Stomach smooth muscle (tissue), 2 donors: Measurements from ENCODE around the gene MALRD1.

ENCODE experiments used
- H3K27ac ChIP-seq: one replicate; pipeline ENCODE4 v1.7.0; 2013; ENCODE audit warnings: mild to moderate bottlenecking, low read length, inconsistent platforms
- H3K27me3 ChIP-seq, 2 donors: one replicate each; pipeline ENCODE4 v1.7.0; 2013; ENCODE audit warnings: low read length in 2 of 2; ENCODE audit not compliant: insufficient read depth in 2 of 2, control insufficient read depth in 1 of 2
- H3K36me3 ChIP-seq, 2 donors: one replicate each; pipeline ENCODE4 v1.7.0; 2013; ENCODE audit warnings: low read length in 2 of 2; ENCODE audit not compliant: control insufficient read depth in 2 of 2, insufficient read depth in 2 of 2
- H3K4me1 ChIP-seq: one replicate; pipeline ENCODE4 v1.7.0; 2013; ENCODE audit warnings: low read length; ENCODE audit not compliant: control insufficient read depth, insufficient read depth
- H3K4me3 ChIP-seq, 2 donors: one replicate each; pipeline ENCODE4 v1.7.0; 2013; ENCODE audit warnings: low read length in 2 of 2
- H3K9ac ChIP-seq, 2 donors: one replicate each; pipeline ENCODE4 v1.7.0; 2013; ENCODE audit warnings: low read length in 2 of 2, mild to moderate bottlenecking in 1 of 2
- H3K9me3 ChIP-seq, 2 donors: one replicate each; pipeline ENCODE4 v1.7.0; 2013; ENCODE audit warnings: low read length in 2 of 2; ENCODE audit not compliant: control insufficient read depth in 2 of 2
- donor health status: healthy.
- donor health status: Pancreatic carcinoma.

MALRD1 gene

DNA sequence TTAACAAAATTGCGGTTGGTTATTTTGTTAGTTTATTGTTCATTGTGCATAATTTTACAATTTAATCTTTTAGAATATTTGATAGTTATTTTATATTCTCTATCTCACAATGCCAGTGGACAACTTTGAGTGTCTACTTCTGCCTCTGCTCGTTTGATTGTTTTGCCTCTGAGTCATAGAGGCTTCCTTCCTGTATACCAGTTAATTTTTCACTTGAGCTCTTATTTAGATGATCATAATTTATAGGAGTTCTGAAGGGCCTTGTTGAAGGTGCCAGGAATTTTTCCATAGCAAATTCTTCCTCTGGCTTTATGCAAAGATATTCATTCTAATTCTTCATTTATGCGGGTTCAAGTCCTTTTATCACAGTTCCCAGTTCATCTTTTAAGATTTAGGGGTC, 5.2 kb upstream of the MALRD1 start:
- Histone ChIP-seq H3K27me3 (no peaks in the 10 kb centered on the region), H3K27ac (no peak overlapping the region), H3K4me3 (no peak overlapping the region), H3K9me3 (no peaks in the 10 kb centered on the region), H3K36me3 (no peaks in the 10 kb centered on the region), H3K9ac (no peak overlapping the region), H3K4me1 (no peaks in the 10 kb centered on the region)

DNA sequence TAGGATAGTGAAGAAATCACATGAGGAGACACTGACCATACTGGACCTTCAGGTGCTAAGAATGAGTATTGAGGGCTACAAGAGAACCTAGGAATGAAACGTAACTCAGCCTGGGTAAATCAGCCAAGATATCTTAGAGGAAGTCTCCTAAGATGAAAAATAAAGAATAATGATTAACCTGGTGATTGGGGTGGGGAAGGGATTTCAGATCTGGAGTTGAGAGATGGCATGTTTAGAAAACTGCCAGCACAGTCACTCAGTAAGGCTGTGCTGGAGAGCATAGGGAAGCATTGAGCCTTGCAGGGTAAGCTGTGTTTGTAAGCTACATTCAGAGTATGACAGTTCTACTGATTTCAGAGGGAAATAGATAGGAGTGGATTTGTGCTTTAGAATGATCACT, 1.9 kb upstream of the MALRD1 start:
- no peak overlapping the region for H3K27ac ChIP-seq
- no peak overlapping the region for H3K9ac ChIP-seq
- H3K4me1 ChIP-seq = no peaks in the 10 kb centered on the region
- no peaks in the 10 kb centered on the region for H3K9me3 ChIP-seq
- H3K27me3 ChIP-seq = no peaks in the 10 kb centered on the region
- H3K36me3 ChIP-seq = no peaks in the 10 kb centered on the region
- no peak overlapping the region for H3K4me3 ChIP-seq

DNA sequence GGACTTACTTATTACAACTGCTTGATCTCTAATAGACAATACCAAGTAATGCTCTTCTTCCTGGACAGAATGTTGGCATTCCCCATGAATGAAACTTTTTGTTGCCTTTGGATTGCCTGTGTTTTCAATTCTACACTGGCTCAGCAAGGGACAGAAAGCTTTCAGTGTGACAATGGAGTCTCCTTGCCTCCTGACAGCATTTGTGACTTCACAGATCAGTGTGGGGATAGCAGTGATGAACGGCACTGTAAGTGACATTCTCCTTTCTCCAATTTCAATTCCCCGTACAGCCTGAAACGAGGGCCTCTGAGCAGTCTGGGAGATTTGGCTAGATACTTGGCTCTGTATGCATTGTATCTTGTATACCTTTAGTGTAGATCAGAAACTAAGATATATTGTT, 290 bp downstream of the MALRD1 start:
- Histone ChIP-seq H3K4me3 (no peak overlapping the region), H3K36me3 (no peaks in the 10 kb centered on the region), H3K27ac (no peak overlapping the region), H3K4me1 (no peaks in the 10 kb centered on the region), H3K9me3 (no peaks in the 10 kb centered on the region), H3K27me3 (no peaks in the 10 kb centered on the region), H3K9ac (no peak overlapping the region)

DNA sequence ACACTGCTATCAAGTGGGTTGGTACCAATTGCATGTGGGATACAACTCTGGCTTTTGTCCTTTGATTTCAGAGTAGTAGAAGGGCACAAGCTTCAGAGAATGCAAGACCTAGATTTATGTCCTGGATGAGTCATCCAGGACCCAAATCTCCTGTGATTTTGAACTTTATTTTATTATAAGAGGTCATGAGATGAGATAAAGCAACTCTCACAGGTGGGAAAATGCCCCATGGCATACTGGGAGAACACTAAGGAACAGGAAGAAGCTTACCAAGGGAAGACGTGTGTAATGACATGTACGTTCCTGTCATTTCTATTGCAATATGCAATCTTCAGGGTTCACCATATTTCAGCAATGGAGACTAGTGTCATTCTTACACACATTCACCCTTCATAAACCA, 966 bp downstream of the MALRD1 start:
- Histone ChIP-seq H3K4me3 (no peak overlapping the region), H3K36me3 (no peaks in the 10 kb centered on the region), H3K4me1 (no peaks in the 10 kb centered on the region), H3K9me3 (no peaks in the 10 kb centered on the region), H3K27ac (no peak overlapping the region), H3K9ac (no peak overlapping the region), H3K27me3 (no peaks in the 10 kb centered on the region)

DNA sequence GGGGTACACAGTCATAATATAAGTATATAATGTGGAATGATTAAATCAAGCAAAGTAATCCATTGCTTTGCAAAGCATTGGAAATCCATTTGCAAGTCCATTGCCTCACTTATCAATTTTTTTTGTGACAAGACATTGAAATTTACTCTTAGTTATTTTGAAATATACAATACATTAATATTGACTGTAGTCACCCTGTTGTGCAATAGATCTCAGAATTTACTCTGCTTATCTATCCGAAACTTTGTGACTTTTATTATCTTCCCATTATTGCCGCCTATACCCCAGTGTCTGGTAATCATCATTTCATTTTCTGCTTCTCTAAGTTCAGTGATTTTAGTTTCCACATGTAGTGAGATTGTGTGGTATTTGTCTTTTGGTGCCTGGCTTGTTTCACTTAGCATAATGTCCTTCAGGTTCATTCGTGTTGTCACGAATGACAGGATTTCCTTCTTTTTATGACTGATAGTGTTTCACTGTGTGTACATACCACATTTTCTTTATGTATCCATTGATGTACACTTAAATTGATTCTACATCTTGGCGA, 5.8 kb downstream of the MALRD1 start:
- no peaks in the 10 kb centered on the region for H3K9me3 ChIP-seq
- no peak overlapping the region for H3K27ac ChIP-seq
- H3K36me3 ChIP-seq = no peaks in the 10 kb centered on the region
- H3K4me3 ChIP-seq = no peak overlapping the region
- no peaks in the 10 kb centered on the region for H3K27me3 ChIP-seq
- no peak overlapping the region for H3K9ac ChIP-seq
- no peaks in the 10 kb centered on the region for H3K4me1 ChIP-seq

DNA sequence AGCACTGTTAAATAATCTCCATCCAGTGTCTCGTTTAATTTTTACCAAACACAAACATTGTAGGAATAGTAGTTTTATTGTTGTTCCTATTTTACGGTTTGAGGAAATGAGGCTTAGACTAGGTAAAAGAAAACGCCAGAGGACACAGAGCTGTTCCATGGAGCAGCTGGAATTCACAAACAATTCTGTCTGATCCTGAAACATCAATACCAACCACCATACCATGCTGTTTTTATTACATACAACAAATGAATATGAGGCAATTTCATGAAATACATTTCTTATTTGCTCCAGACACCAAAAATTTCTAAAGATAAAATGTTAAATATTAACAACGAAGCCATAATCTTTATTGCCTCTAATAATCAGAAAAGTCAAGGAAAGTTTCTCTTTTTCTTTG, 9.4 kb downstream of the MALRD1 start:
- no peak overlapping the region for H3K9ac ChIP-seq
- H3K4me3 ChIP-seq = no peak overlapping the region
- no peak overlapping the region for H3K27ac ChIP-seq
- H3K4me1 ChIP-seq = no peaks in the 10 kb centered on the region
- peaks cover 0 to 3% of the 10 kb centered on the region in 2 donors for H3K9me3 ChIP-seq
- no peaks in the 10 kb centered on the region for H3K36me3 ChIP-seq
- no peaks in the 10 kb centered on the region for H3K27me3 ChIP-seq

DNA sequence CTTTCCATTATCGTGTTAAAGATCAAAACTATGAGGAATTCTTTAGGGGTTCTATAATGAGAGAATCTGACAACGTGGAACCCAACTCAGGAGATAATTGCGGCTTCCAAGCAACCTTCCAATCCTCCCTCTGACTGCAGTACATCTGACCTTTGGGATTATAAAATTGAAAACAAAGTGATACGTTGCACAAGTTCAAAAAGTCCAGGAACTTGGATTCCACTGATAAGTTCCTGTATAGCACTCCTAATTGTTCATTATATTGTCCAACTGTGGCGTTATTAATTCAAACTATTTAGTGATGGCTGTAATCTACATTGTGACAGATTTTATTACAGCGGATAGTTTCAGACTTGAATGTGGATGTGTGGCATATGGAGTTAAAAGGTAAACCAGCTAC, 15.4 kb downstream of the MALRD1 start:
- H3K27ac ChIP-seq = no peak overlapping the region
- no peaks in the 10 kb centered on the region for H3K36me3 ChIP-seq
- no peaks in the 10 kb centered on the region for H3K27me3 ChIP-seq
- no peak overlapping the region for H3K4me3 ChIP-seq
- H3K9ac ChIP-seq = no peak overlapping the region
- H3K4me1 ChIP-seq = no peaks in the 10 kb centered on the region
- peaks cover 0 to 3% of the 10 kb centered on the region in 2 donors for H3K9me3 ChIP-seq

DNA sequence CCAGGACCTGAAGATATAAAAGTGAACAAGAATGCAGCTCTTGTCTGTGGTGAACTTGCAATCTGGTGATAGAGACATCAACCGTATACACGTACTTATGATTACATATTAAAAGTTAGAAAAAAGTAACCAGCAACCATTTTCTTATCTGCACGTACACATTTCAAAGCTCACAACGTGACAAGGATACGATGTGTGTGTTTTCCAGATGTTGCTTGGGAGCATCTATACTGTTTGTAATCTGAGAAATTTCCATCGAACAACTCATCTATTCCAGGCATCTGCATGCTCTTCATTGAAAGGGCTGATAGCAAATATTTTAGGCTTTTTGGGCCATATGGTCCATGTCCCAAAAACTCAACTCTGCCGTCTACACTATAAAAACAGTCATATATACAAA, 23.3 kb downstream of the MALRD1 start:
- no peaks in the 10 kb centered on the region for H3K9me3 ChIP-seq
- no peak overlapping the region for H3K4me3 ChIP-seq
- no peaks in the 10 kb centered on the region for H3K4me1 ChIP-seq
- H3K36me3 ChIP-seq = no peaks in the 10 kb centered on the region
- no peak overlapping the region for H3K27ac ChIP-seq
- H3K27me3 ChIP-seq = no peaks in the 10 kb centered on the region
- H3K9ac ChIP-seq = no peak overlapping the region

DNA sequence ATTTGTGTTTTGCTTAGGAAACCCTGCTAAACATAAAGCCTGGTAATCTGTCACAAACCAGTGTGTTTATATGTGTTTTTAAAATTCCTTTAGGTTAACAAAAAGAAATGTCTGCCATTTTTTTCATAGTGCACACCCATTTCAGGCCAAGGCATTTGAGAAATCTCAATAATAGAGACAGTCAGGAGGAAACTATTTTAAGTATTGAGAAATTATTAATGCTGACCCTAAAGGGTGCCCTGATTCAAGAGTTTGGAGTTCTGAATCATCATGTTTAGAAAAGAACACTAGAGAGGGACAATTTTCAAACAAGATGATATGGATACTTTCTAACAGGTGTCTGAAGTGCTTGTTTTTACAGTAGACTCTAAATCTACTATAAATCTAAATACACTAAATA, 28.7 kb downstream of the MALRD1 start:
- Histone ChIP-seq H3K4me3 (no peak overlapping the region), H3K9me3 (no peaks in the 10 kb centered on the region), H3K36me3 (no peaks in the 10 kb centered on the region), H3K9ac (no peak overlapping the region), H3K4me1 (no peaks in the 10 kb centered on the region), H3K27ac (no peak overlapping the region), H3K27me3 (no peaks in the 10 kb centered on the region)

DNA sequence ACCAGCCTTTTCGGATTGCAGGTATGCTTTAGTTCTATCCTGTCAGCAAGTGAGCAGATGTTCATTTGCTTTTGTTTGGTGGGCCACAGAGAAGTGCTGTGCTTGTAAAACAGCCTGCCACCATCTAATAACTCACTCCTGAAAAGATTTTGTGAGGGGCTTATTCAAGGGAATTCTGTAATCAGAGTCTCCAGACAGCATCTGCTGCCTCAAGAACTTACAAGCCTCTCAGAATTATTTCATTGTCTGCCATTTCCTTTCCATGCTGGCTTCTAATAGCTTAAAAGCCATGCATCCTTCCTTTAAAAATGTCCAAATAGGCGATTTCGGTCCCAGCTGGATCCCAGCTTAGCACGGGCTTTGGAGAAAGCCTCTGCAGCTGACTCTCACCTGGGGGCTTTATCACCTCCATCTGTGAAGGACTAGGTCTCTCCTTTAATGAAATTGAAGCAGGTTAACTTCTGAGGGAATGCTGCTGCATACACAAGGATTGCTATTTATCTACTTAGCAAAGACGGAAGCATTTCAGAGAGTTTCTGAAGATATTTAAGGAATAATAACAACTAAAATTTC, 48.0 kb downstream of the MALRD1 start:
- Histone ChIP-seq H3K9ac (no peak overlapping the region), H3K27ac (no peak overlapping the region), H3K36me3 (no peaks in the 10 kb centered on the region), H3K4me1 (no peaks in the 10 kb centered on the region), H3K9me3 (no peaks in the 10 kb centered on the region), H3K4me3 (no peak overlapping the region), H3K27me3 (no peaks in the 10 kb centered on the region)

DNA sequence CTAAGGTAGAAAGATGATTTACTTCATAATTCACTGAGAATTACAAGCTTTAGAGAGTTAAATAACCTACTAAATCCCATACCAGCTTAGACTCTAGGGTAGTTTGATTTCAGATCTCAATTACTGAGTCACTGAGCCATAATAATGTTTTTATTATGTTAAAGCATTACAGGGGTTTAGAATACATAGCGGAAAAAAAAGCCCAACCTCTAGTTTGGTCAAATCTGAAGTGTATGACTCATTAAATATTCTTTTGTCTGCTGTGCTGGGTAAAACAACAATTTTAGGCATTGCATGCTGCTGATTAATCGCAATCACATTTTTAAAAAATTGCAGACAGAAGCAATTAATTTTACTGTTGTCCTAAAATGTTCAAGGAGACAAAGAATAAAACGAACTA, 48.5 kb downstream of the MALRD1 start:
- no peaks in the 10 kb centered on the region for H3K27me3 ChIP-seq
- no peaks in the 10 kb centered on the region for H3K36me3 ChIP-seq
- H3K4me3 ChIP-seq = no peak overlapping the region
- no peak overlapping the region for H3K27ac ChIP-seq
- no peaks in the 10 kb centered on the region for H3K4me1 ChIP-seq
- no peaks in the 10 kb centered on the region for H3K9me3 ChIP-seq
- H3K9ac ChIP-seq = no peak overlapping the region
